Type B pancreatic cell (in vitro differentiated cells): ENCODE measurements around the gene REEP2. TPM values are rescaled to one million over a fixed set of nuclear protein-coding genes. Genes with fewer than 3 reads are reported as not detected.

ENCODE experiments used
- DNase-seq: peaks from one replicate; pipeline ENCODE4 v3.0.0; 2021; ENCODE audit warnings: mixed read lengths; ENCODE audit not compliant: unreplicated experiment; ENCODE audit errors: extremely low spot score
- H3K27ac Mint-ChIP-seq: 2 replicates; pipeline ENCODE4 v1.8.0; 2021; ENCODE audit warnings: mild to moderate bottlenecking, mixed read lengths
- H3K27me3 Mint-ChIP-seq: 2 replicates; pipeline ENCODE4 v1.8.0; 2021; ENCODE audit warnings: mixed read lengths
- H3K36me3 Mint-ChIP-seq: 2 replicates; pipeline ENCODE4 v1.8.0; 2021; ENCODE audit warnings: mixed read lengths
- H3K4me1 Mint-ChIP-seq: one replicate; pipeline ENCODE4 v1.8.0; 2021; ENCODE audit warnings: mixed read lengths; ENCODE audit not compliant: unreplicated experiment
- H3K4me3 Mint-ChIP-seq: 2 replicates; pipeline ENCODE4 v1.8.0; 2021; ENCODE audit warnings: mild to moderate bottlenecking, mixed read lengths
- H3K9me3 Mint-ChIP-seq: 2 replicates; pipeline ENCODE4 v1.8.0; 2021; ENCODE audit warnings: mixed read lengths
- CTCF ChIP-seq: fragments of 200-600 bp; sonication (generic); conservative IDR thresholded peaks from 2 replicates; pipeline ENCODE4 v1.5.0; 2021; ENCODE audit warnings: antibody characterized with exemption, mild to moderate bottlenecking
- total RNA-seq: library from RNA; stranded (reverse); gene quantifications from 2 replicates; pipeline ENCODE4 v1.2.1, GENCODE V29; 2021; ENCODE audit warnings: low replicate concordance

The REEP2 gene
- total RNA-seq, 1 donor from 2014 or later, result 31.0 TPM

DNA sequence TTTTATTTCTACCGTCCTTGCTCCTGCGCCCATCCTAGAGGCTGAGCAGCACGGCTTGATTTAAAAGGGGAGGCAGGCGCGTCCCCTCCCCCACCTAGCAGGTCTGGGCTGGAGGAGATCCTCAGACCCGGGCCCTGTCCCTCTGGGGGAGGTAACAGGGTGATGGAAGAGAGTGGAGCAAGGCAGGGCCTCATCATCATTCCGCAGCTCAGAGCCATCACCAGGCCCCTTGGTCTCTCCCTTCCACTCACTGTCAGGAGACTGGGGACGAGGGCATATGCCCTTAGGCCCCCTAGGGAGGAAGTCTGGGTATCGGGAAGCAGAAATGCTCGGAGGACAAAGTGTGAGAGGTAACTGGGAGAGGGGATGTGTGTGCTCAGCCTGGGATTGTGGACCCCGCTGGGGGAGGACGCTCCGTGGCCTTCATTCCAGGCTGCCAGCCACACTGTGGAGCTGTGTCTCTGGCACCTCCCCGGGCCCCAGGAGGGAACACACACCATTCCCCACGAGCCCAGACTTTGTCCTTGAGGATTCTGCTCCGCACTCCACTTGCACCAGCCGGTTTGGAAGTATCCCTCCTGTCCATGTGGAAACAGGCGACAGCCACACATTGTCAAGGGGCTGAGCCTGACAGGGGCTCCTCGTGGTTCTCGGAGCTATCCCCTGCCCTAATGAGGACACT is 761 bp downstream of the REEP2 start:
- H3K4me3 Mint-ChIP-seq, result peak overlapping the region; percentile 86
- peaks cover 21% of the 10 kb centered on the region for H3K4me1 Mint-ChIP-seq
- no peak for DNase-seq
- TF ChIP-seq CTCF, result no peak
- H3K27me3 Mint-ChIP-seq, result no peaks in the 10 kb centered on the region
- no peaks in the 10 kb centered on the region for H3K9me3 Mint-ChIP-seq
- peak overlapping the region; percentile 48 for H3K27ac Mint-ChIP-seq
- peaks cover 16% of the 10 kb centered on the region for H3K36me3 Mint-ChIP-seq

- H3K4me1 Mint-ChIP-seq, result peaks cover 21% of the 10 kb centered on the region
- DNase-seq, result no peak
- H3K36me3 Mint-ChIP-seq, result peaks cover 8% of the 10 kb centered on the region
- no peaks in the 10 kb centered on the region for H3K9me3 Mint-ChIP-seq
- H3K27ac Mint-ChIP-seq, result no peak overlapping the region
- H3K27me3 Mint-ChIP-seq, result no peaks in the 10 kb centered on the region
- no peak for TF ChIP-seq CTCF
- H3K4me3 Mint-ChIP-seq, result peak overlapping the region; percentile 86
These were observed 1.6 kb downstream of the REEP2 start for GRCh38 chr5:138440159-138441073.

- Mint-ChIP-seq H3K36me3 (peaks cover 7% of the 10 kb centered on the region), H3K9me3 (no peaks in the 10 kb centered on the region), H3K4me1 (peaks cover 21% of the 10 kb centered on the region), H3K27ac (no peak overlapping the region), H3K4me3 (no peak overlapping the region), H3K27me3 (no peaks in the 10 kb centered on the region)
- DNase-seq, result no peak
- TF ChIP-seq CTCF, result no peak
These were observed 2.4 kb downstream of the REEP2 start for GRCh38 chr5:138441221-138441620.

DNA sequence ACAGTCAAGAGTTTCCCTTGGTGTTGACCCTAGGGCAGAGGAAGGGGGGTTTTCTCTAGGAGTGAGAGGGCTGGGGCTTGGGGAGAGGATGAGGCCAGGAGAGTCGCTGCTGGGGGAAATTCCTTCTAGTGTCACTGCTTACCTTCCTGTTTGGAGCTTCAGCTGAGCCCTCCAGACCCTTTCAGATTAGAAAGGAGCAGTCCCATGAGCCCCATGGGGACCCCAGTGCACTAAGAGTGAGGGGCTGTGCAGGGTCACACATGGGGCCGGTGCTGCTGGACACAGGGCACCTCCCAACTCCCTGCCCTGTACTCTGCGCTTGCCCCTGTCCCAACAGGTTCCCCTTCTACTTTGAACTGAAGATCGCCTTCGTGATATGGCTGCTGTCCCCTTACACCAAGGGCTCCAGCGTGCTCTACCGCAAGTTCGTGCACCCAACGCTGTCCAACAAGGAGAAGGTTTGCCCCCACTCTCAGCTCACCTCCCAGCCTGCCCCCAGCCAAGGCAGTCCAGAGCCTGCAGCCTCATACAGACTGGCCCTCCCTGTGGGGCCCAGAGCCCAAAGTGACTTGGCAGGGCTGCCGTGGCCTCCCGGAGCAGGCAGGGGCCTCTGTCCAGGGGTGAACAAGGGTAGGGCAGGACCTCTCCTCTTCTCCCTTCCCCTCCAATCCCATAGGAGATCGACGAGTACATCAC is 5.4 kb downstream of the REEP2 start:
- H3K9me3 Mint-ChIP-seq, result no peaks in the 10 kb centered on the region
- H3K4me3 Mint-ChIP-seq, result no peak overlapping the region
- no peak overlapping the region for H3K27ac Mint-ChIP-seq
- no peak for DNase-seq
- peaks cover 23% of the 10 kb centered on the region for H3K4me1 Mint-ChIP-seq
- TF ChIP-seq CTCF, result no peak
- no peaks in the 10 kb centered on the region for H3K36me3 Mint-ChIP-seq
- no peaks in the 10 kb centered on the region for H3K27me3 Mint-ChIP-seq

- DNase-seq, result no peak
- H3K36me3 Mint-ChIP-seq, result no peaks in the 10 kb centered on the region
- peaks cover 23% of the 10 kb centered on the region for H3K4me1 Mint-ChIP-seq
- TF ChIP-seq CTCF, result no peak
- H3K4me3 Mint-ChIP-seq, result no peak overlapping the region
- H3K27me3 Mint-ChIP-seq, result peaks cover 2% of the 10 kb centered on the region
- no peak overlapping the region for H3K27ac Mint-ChIP-seq
- no peaks in the 10 kb centered on the region for H3K9me3 Mint-ChIP-seq
These were observed 6.1 kb downstream of the REEP2 start for GRCh38 chr5:138444774-138445546.
